Stimulated activated CD4-positive, alpha-beta T cell treated with anti-CD3 and anti-CD28 coated beads, Interleukin-1b, Interleukin-23, amount 100 ng/mL, for 48 hours (primary cell): ENCODE data around the gene ENPP5.

Experiments used
- DNase-seq: peaks from one replicate; pipeline ENCODE4 v3.0.0-alpha.2; 2020

The ENPP5 gene

GRCh38 chr6:46170357-46171289 is at the start of gene ENPP5:
Gene ENPP5, minus strand, starts transcription at chr6:46170980. Its CDS starts 2,718 bp downstream, at chr6:46168262.
- DNase-seq = peak; percentile 60

DNA sequence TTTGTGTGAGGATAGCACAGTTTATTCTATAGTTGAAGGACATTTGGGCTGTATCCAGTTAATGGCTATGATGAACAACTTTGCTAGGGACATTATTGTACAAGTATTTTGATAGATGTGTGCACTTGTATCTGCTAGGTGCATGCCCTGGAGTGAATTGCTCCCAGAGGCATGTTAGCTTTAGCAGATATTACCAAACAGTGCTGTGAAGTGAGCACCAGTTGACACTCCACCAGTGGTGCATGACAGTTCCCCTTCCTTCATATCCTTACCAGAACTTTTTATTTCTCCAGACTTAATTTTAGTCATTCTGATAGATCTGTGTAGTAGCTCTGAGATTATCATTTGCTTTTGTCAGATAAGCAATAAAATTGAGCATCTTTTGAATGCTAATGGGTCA is 48.9 kb upstream of the ENPP5 start:
- DNase-seq = no peak

DNA sequence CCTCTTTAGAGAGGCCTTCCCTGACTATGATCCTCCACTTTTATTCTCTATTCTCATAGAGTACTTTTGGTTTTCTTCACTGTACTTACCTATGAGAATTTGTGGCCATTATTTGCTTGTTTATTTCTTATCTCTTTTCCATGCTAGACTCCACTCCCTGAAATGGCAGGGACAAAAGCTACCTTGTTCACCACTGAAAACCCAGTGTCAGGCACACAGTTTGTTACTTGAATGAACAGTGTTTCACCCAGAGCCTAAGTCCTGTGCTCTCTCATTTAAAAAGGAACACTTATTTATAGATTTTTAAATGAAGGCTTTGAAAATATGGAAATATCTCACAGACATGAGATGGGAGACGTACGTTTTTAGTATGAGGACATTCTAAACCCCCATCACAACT is 47.7 kb upstream of the ENPP5 start:
- no peak for DNase-seq

DNA sequence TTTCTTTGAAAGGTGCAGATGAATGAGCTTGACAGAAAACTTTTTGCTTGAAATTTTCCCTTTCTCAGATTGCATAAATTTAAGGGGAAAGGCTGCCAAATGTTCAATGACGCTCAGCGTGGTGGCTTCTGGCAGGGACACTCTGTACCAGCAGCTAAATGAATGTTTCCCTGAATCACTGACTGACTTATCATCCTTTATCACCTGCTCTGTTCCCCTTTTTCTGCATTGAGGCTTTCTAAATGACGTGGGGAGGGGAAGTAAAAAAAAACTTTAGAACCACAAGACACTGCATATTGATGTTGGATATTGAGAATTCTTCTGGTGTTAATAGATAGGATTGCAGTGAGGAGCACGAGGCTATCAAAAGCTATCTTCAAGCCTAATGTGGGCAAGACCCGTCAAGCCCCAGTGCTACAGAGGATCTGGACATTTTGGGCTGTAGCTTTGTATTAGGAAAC is 46.9 kb upstream of the ENPP5 start:
- DNase-seq = peak; percentile 53

DNA sequence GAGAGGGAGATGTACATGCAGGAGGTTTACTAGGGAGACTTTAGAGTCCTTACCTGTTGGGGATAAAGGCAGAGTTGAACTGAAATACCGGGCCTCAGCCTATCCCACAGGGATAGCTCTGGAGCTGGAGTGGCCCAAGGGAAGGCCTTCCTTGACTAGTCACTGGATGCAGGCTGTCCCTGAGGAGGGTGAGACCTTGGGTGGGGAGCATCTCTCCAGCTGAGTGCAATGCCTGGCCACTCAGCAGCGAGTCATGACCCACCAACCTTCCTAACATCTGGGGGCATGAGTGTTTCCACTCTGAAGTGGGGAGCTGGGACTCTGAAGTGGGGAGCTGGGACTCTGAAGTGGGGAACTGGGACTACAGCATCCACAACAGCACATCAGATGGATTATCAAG is 46.1 kb upstream of the ENPP5 start:
- no peak for DNase-seq

GRCh38 chr6:46215777-46216176 is 45.0 kb upstream of the ENPP5 start:
- no peak for DNase-seq

DNA sequence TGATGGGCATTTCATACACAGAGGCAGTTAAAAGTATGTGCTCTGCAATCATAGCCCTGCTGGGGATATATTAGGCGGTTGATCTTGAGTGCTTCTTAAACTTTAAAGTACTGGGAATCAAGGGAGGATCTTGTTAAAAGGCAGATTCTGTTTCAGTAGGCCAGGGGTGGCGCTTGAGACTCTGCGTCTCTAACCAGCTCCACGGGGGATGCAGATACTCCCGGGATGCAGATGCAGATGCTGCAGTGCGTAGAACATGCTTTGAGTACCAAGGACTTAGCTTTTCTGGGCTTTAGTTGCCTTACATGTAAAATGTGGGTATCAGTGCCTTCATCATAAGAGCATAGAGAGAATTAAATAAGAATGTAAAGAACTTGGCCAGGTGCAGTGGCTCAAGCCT is 44.4 kb upstream of the ENPP5 start:
- no peak for DNase-seq

- DNase-seq = no peak
Measured at GRCh38 chr6:46211917-46212316, 41.1 kb upstream of the ENPP5 start.

DNA sequence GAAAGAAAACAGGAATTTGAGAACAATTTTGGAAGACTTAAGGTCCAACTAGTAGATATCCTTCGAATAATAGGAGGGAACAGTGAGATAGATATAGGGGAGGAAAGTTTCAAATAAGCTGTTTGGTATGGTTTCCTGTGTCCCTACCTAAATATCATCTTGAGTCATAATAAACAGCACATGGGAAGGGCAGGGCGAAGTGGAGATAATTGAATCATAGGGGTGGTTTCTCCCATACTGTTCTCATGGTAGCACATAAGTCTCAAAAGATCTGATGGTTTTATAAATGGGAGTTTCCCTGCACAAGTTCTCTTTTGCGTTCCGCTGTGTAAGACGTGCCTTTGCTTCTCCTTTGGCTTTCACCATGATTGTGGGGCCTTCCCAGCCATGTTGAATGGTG is 39.5 kb upstream of the ENPP5 start:
- no peak for DNase-seq

DNA sequence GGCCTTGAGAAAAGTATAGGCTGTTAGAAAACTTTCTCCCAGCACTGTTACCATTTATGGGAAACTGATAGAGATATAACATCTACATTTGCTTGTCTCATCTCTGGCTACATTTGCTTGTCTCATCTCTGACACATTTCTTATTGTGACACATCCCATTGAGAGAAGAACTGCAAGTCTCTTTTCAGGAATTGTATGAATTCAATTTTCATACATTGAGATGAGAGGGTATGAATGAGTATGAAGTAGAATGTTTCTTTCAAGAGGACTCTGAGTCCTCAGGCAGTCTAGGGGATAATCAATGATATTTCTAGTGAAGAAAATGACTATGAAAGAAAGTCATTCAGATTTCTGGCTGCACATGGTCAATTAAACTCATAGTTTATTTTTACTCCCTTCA is 37.5 kb upstream of the ENPP5 start:
- no peak for DNase-seq

GRCh38 chr6:46207174-46207573 is 36.4 kb upstream of the ENPP5 start:
- no peak for DNase-seq

DNA sequence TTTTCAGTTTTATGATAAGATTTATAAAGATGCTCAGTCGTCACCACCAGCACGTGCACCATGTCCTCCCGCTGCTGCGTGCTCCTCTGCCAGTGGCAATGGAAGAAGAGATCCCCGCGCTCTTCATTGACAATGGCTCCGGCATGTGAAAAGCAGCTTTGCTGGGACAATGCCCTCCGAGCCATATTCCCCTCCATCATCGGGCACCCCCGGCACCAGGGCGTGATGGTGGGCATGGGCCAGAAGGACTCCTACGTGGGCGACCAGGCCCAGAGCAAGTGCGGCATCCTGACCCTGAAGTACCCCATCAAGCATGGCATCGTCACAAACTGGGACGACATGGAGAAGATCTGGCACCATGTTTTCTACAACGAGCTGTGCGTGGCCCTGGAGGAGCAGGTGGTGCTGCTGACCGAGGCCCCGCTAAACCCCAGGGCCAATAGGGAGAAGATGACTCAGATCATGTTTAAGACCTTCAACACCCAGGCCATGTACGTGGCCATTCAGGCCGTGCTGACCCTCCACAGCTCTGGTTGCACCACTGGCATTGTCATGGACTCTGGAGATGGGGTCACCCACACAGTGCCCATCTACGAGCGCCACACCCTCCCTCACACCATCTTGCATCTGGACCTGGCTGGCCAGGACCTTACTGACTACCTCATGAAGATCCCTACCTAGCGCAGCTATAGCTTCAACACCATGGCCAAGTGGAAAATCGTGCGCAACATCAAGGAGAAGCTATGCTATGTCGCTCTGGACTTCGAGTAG is 34.3 kb upstream of the ENPP5 start:
- DNase-seq = no peak

- no peak for DNase-seq
Measured at GRCh38 chr6:46203391-46204177, 32.8 kb upstream of the ENPP5 start.

DNA sequence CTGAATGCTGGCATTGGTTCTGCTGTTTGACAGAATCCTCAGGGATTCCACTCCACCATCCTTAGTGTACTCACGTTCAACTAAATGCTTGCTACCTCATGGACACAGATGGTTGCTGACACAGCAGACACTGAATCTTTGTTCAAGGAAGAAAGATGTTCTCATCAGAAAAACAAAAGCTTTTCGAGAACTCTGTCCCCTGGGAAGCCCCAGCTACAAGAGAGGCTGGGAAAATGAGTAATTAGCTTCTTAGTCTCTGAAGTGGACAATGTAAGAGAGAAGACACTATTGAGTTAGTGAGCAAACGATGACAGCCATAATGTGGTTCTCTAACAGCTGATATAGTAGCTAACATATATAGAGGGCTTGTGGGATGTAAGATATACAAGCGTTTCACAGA is 30.9 kb upstream of the ENPP5 start:
- DNase-seq = no peak

GRCh38 chr6:46199387-46199786 is 28.6 kb upstream of the ENPP5 start:
- DNase-seq = no peak

GRCh38 chr6:46191961-46192360 is 21.2 kb upstream of the ENPP5 start:
- no peak for DNase-seq

GRCh38 chr6:46190889-46191288 is 20.1 kb upstream of the ENPP5 start:
- no peak for DNase-seq

- DNase-seq = no peak
Measured at GRCh38 chr6:46189726-46190125, 18.9 kb upstream of the ENPP5 start.

- DNase-seq = no peak
Measured at GRCh38 chr6:46186583-46186982, 15.8 kb upstream of the ENPP5 start.

GRCh38 chr6:46184114-46184513 is 13.3 kb upstream of the ENPP5 start:
- DNase-seq = no peak

DNA sequence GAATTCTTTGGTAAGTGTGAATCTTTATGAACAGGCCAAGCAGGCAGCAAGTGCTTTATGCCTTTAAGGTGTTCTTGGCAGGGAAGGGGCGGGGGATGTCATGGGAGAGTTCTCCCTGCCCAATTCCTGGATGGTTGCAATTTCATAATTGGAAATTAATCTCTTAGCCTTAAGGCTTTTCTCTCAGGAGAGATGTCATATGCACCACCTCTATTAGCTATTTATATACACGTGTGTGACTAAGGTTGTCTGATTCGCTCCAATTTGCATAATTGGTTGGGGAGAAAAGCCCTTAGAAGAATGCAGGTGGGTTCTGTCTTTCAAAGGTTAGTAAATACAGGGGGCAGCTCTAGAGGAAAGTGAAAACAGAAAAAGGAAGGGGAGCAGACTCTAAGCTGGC is 5.2 kb upstream of the ENPP5 start:
- no peak for DNase-seq

GRCh38 chr6:46175446-46175845 is 4.7 kb upstream of the ENPP5 start:
- DNase-seq = no peak

DNA sequence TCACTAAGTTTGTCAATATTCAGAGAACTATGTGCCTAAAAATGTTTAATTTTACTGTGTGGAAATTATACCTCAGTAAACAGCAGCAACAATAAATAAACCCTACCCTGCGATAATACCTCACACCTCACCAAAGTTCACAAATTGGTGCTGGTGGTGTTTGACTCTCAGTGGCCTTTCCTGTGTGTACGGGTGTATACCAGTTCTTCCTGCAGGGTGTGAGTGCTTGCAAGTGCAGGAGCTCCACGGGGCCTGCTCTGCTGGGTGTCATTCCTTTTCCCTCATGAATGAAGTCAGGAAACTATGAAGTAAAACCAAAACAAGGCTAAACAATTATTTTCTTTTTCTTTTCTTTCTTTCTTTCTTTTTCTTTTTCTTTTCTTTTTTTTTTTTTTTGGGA is 4.1 kb upstream of the ENPP5 start:
- no peak for DNase-seq
